GM19452 (cell line): Measurements from ENCODE around the gene PAPPA.

Experiments used
- ATAC-seq: cut with Tn5 transposase; IDR thresholded peaks from one replicate; pipeline ENCODE4 v1.9.1; 2021; ENCODE audit not compliant: unreplicated experiment

The PAPPA gene

DNA sequence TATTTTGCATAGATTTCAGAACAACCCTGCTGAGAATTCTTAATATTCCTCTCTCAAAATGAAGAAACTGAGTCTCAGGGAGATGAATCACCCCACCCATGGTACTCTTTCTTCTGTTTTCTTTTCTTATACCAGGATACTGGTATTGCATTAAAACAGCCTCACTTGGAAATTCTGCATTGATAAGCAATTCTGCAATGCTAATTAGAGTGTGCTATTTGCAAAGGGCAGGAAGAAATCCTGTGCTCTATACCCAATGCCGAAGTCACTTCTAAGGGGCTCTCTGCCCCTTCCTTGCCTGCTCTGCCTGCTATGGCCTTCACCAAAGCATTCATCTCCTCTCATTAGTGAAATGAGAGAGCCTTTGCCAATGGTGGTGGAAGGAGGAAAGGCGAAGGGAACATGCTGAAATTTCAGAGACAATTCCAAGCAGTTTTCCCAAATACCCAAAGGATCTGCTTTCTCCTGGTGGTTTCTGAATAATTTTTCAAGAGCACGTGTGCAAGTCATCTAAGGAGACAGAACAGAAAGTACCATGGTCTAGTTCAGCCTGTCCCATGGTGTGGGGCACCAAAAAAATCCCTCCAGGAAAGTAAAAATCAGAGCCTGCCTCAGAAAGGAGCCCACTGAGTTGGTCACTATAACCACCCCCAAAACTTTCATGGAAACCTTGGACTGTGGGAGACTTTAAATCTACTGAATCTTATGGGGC, 156.5 kb downstream of the PAPPA start:
- no peak for ATAC-seq

- ATAC-seq: no peak
Observed at GRCh38 chr9:116312221-116312620, 158.6 kb downstream of the PAPPA start.

GRCh38 chr9:116313638-116314037, 160.0 kb downstream of the PAPPA start:
- ATAC-seq: no peak

GRCh38 chr9:116316246-116316645, 162.7 kb downstream of the PAPPA start:
- ATAC-seq: no peak

DNA sequence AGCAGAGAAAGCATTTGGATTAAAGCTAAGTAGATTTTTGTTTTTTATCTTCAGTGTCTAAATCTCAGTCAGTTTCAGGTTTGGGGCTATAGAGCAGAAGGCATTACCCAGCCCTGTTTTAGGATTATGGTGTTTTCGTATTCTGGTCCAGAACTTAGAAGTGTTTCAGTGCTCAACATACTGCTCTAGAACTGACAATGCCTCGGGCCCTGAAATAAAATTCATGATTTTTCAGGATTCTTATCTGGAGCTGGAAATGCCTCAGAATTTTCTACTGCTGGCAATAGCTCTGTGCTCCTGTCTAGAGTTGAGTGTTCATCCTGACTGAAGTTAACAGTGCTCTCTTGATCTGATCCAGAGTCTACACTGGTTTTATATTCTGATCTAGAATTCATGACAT, 163.9 kb downstream of the PAPPA start:
- no peak for ATAC-seq

GRCh38 chr9:116318468-116319374, 165.1 kb downstream of the PAPPA start:
- no peak for ATAC-seq

GRCh38 chr9:116319480-116319879, 165.9 kb downstream of the PAPPA start:
- no peak for ATAC-seq

DNA sequence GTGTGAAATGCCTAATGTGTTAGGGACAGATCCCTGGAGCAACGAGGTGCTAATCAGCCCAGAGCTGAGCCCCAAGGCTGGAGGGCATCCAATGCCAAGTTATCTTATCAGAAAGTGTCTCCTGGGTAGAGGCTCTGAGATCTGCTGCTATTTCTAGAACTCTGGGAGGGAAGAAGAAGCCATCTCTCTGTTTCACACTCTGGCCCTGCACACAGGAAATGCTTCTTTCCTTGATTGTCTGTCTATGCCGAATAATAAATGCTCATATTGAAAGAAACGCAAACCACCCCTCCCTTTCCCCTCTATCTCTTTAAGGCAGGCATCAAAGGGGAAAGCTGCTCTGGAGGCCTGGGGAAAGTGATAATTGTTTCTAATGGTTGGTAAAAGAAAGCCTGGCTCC, 166.7 kb downstream of the PAPPA start:
- no peak for ATAC-seq

- no peak for ATAC-seq
Observed at GRCh38 chr9:116322521-116322920, 168.9 kb downstream of the PAPPA start.

GRCh38 chr9:116323012-116323411, 169.4 kb downstream of the PAPPA start:
- ATAC-seq: no peak

- ATAC-seq: no peak
Observed at GRCh38 chr9:116323571-116323970, 170.0 kb downstream of the PAPPA start.

DNA sequence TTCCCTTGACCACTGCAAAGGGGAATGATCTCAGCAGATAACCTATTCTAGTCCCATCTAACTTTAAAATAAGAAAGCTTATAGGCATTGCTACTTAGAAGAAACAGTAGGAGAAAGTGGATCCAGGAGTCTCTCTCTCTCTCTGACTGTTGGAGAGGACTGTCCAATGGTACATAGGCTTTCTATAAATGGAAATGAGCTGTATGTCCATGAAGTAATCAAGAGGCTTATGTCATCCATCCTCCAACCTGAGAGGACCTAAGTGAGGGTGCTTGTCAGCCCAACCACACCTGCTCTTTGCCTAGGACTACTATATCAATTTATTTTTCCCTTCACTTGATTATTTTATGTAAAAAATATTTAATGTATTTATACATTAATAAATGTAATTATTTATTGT, 172.3 kb downstream of the PAPPA start:
- no peak for ATAC-seq

- ATAC-seq: no peak
Observed at GRCh38 chr9:116327701-116328405, 174.3 kb downstream of the PAPPA start.

DNA sequence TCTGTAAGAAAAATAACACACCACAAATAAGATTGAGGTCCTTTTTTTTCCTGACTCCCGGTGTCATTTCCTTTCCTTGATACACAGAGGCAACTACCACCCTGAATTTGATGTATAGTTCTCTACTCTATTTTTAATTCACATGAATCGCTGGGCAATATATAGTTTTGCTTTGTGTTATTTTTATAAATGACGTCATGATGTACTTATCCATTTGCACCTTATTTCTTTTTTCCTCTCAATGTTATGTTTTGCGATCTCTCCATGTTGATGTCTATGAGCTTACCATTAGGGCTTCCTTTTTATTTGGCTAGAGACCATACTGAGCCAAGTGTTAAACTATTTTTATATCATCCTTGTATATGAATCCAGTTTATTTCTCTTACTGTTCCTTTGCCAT, 175.9 kb downstream of the PAPPA start:
- ATAC-seq: no peak

GRCh38 chr9:116331241-116331640, 177.7 kb downstream of the PAPPA start:
- no peak for ATAC-seq

DNA sequence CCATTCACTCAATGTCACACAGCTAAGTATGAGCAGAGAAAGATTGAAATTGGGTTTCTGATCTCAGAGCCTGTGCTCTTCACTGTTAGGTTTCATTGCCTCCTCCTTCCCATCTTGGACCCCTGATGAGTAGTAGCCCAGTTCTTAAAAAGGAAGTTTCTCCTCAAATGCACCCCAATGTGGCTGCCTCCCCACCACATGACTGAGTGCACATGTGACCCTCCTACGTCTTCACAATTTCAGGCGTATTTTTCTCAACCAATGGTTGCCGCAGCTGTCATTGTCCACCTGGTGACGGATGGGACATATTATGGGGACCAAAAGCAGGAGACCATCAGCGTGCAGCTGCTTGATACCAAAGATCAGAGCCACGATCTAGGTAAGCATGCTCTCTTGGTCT, 178.5 kb downstream of the PAPPA start:
- no peak for ATAC-seq

DNA sequence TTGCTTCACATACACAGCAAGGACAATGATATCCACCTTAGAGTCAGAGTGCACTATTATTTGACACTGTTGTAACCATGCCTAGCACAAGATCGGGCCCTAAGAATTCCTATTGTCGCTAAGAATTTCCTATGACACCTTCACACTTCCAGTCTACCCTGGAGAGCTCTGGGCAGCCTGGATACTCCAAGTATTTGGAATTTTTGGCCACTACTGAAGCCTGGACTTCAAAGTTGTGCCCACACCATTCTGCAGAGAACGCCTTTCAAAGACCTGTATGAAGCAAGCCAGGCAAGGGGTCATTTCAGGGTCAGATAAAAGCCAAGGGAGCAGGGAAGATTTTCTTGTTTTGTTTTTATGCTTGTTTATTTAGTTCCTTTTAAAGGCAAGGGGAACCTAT, 179.7 kb downstream of the PAPPA start:
- no peak for ATAC-seq

- no peak for ATAC-seq
Observed at GRCh38 chr9:116334546-116335150, 181.1 kb downstream of the PAPPA start.

DNA sequence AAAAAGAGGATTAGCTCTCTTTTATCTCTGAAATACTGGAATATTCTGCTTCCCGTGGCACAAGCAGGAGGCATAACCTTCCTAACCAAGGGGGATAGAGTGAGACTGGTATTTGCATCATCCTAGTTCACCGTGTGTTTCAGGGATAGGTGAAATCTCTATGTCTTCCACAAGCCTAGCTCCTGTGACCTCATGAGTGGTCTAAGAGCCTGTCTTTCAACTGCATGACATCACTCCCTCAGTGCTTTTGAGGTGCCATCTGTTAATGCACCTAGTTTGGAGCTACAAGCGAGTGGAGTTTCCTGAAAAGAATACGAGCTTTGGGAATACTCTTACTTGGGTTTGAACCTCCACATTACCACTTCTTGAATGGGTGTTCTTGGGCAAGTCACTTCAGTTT, 181.8 kb downstream of the PAPPA start:
- no peak for ATAC-seq

GRCh38 chr9:116336133-116336862, 182.7 kb downstream of the PAPPA start:
- ATAC-seq: no peak

DNA sequence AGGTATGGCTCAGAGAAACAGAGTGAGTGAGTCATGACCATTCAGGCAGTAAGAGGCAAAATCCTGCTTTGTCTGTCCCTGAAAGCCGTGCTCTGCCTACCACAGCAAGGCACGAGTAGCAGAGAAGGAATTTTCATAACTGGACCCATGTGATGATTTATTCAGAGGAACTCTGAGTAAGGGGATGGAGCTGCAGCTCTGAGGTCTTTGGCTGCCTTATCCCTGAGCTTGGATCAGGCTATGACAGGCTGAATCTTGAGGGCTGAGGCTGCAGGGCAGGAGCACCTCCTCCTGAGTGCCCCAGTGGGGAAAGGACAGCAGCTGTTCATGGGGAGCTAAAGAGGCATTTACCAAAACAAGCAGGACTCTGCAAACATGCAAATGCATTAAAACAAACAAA, 183.4 kb downstream of the PAPPA start:
- no peak for ATAC-seq
